NB4 (cell line): ENCODE measurements around the gene HNF1B.

Experiments
- DNase-seq: peaks from one replicate; pipeline ENCODE4 v3.0.0; 2010; ENCODE audit warnings: low read depth
- H3K4me3 ChIP-seq: one replicate; pipeline ENCODE4 v1.5.1; 2011; ENCODE audit warnings: mild to moderate bottlenecking, low read depth, low read length, moderate library complexity
- MYC ChIP-seq: IDR thresholded peaks from 2 replicates; pipeline ENCODE4 v1.6.1; 2011; ENCODE audit warnings: low read depth, low read length
- POLR2A ChIP-seq: IDR thresholded peaks from 2 replicates; pipeline ENCODE4 v1.6.1; 2011; ENCODE audit warnings: mild to moderate bottlenecking; ENCODE audit not compliant: insufficient read length; ENCODE audit errors: extremely low read depth
- TF ChIP-seq, protein P1 (sequence below): IDR thresholded peaks from 2 replicates; pipeline ENCODE4 v1.6.1; 2011; ENCODE audit warnings: low read depth, low read length
- TF ChIP-seq, protein P2 (sequence below): IDR thresholded peaks from one replicate; pipeline ENCODE4 v1.5.1; 2012; ENCODE audit warnings: low read depth, low read length

HNF1B gene, protein sequence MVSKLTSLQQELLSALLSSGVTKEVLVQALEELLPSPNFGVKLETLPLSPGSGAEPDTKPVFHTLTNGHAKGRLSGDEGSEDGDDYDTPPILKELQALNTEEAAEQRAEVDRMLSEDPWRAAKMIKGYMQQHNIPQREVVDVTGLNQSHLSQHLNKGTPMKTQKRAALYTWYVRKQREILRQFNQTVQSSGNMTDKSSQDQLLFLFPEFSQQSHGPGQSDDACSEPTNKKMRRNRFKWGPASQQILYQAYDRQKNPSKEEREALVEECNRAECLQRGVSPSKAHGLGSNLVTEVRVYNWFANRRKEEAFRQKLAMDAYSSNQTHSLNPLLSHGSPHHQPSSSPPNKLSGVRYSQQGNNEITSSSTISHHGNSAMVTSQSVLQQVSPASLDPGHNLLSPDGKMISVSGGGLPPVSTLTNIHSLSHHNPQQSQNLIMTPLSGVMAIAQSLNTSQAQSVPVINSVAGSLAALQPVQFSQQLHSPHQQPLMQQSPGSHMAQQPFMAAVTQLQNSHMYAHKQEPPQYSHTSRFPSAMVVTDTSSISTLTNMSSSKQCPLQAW

DNA sequence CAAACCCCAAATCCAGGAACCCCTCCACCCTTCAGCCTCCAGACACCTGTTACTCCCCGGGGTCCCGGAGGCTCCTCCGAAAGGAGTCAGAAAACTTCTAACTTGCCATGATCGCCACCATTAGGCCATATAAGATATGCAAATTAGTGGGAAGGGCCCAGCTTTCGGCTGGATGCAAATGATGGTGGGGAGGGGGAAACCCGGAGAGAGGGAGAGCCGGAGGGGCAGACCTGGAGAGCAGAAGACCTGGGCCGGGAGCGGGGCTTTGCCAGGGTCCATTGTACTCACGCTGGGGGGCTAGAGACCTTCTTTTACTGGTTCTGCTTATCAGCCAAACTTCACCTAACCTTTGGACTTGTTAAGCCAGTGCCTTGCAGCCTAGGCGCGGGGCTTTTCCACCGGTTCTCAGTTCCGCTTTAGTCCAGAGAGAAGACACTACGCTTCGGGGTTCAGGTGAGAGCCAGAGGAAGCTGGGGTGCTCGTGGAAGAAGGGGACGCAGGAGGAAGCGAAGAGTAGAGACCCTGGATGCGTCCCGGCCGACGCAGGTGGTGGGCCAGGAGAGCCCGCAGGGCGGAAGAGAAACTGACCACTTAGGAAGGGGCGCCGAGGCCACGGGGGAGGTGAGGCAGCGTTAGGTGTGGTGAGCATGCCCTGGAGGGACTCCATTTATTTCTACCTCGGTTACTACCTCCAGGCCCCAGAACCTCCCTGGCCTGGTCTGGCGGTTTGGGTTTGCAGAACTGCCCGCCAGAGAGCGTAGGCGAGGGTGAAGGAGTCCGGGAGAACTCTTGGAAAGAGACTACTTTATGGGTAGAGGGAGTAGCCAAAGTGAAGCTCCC is at the start of gene HNF1B:
TSS of gene HNF1B (minus strand) at position 99 of the 840 bp plus-strand sequence. CDS start 175 bp downstream, outside the sequence.
- TF ChIP-seq MYC: no peak
- TF ChIP-seq, protein P1, sequence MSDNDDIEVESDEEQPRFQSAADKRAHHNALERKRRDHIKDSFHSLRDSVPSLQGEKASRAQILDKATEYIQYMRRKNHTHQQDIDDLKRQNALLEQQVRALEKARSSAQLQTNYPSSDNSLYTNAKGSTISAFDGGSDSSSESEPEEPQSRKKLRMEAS: no peak
- TF ChIP-seq POLR2A: no peak
- TF ChIP-seq, protein P2, sequence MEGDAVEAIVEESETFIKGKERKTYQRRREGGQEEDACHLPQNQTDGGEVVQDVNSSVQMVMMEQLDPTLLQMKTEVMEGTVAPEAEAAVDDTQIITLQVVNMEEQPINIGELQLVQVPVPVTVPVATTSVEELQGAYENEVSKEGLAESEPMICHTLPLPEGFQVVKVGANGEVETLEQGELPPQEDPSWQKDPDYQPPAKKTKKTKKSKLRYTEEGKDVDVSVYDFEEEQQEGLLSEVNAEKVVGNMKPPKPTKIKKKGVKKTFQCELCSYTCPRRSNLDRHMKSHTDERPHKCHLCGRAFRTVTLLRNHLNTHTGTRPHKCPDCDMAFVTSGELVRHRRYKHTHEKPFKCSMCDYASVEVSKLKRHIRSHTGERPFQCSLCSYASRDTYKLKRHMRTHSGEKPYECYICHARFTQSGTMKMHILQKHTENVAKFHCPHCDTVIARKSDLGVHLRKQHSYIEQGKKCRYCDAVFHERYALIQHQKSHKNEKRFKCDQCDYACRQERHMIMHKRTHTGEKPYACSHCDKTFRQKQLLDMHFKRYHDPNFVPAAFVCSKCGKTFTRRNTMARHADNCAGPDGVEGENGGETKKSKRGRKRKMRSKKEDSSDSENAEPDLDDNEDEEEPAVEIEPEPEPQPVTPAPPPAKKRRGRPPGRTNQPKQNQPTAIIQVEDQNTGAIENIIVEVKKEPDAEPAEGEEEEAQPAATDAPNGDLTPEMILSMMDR: no peak
- no peak for DNase-seq
- H3K4me3 ChIP-seq: no peak within 1 kb of the TSS

DNA sequence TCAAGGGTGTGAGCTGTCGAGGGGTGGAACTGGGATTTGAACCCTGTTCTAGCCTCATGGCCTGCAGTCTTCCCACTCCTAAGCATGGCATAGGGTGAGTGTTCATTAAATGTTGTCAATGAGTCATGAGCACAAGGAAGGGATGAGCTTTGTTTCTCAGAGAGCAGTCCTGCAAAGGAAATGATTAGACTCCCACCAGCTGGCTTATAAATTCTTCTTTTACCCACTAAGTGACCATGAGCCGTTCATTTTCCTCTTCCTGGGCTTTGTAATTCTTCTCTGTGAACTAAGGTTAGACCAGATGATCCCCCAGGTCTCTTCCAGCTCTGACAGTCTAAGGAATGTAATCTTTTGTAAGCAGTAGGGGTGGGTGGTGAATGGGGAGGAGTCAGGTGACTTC is 47.9 kb upstream of the HNF1B start:
- TF ChIP-seq, protein P2: no peak
- TF ChIP-seq, protein P1: no peak
- TF ChIP-seq POLR2A: no peak
- no peak for TF ChIP-seq MYC
- no peak overlapping the region for H3K4me3 ChIP-seq
- no peak for DNase-seq

DNA sequence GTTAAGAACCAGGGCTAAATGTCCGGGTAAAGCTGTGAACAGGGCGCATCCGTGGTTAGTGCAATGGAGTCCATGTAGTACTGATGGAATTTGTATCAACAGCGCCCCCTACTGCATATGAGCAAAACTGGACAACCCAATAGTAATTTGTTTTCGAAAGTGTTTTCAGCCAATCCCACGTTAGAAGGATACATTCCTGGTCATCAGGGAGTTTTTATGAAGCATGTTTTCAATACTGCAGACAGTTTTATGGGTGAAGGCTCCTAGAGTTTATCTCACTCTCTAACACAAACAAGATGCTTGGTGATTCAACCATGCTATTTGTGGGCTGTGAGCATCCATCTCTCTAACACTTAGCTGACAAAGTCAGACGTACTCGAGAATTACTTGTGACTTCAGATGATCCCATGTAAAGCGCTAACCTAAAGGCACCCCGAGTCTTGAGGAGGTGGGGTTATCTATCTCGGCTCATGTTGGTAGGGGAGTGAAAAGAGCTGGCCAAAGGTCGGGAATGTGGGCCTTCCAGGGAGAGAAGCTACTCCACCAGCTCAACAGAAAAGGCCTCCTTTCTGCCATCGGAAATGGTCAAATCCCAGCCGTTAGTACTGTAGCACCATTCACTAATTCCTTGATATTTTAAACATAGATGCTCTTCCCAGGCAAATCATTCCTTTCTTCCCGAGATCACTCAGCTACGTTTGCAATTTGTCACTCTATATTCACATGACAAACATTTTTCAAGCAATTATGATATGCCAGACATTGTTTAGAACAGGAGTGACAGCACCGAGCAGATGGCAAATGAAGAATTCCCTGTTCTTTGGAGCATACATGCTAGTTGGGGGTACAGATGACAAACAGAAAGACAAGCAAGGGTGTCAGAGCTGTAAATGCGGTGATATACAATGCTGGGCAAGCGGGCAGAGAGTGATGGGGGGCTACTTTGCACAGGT is 46.9 kb upstream of the HNF1B start:
- peak; percentile 76 for DNase-seq
- TF ChIP-seq, protein P1: no peak
- TF ChIP-seq POLR2A: no peak
- TF ChIP-seq, protein P2: peak; percentile 67
- H3K4me3 ChIP-seq: no peak overlapping the region

DNA sequence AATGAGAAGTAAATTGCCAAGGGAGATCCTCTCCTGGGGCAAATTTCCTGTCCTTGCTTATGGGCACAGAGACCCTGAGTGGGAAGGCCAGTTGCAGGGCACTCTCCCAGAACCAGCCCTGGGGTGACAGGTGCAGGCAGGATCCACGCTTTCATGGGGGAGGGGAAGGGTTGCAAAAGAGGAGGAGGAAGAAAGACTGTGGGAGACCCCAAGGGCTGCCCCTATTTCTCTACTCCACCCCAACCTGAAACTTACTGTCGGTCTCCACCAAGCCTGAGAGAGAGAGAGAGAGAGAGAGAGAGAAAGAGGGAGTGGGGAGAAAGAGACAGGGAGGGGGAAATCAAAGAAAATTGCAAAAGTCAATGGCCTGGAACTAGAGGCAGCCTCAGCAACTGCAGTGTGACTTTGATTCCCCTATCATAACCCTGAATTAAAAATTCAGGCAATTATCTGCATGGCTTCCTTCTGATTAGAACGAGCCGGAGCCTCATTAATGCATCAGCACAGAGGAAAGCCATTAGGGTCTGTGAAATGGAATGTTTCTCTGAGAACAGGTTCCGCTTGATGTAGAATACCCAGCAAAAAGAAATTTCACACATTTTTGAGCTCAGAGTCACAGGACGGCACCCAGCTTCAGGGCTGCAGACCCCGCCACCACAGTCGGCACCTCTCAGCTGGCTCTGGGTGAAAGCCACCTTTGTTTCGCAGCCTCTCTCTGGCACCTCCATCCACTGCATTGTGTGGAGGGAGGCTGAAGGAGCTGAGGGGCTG is 45.1 kb upstream of the HNF1B start:
- TF ChIP-seq, protein P2: no peak
- TF ChIP-seq MYC (no peak), POLR2A (no peak)
- TF ChIP-seq, protein P1: no peak
- no peak for DNase-seq
- H3K4me3 ChIP-seq: no peak overlapping the region
